Measurements from ENCODE around the gene EPHA5.

EPHA5 gene

GRCh38 chr4:65495439-65495838, 174.8 kb downstream of the EPHA5 start:
- no peak for DNase-seq (ENCODE audit: low spot score)

- DNase-seq (ENCODE audit: low spot score), result no peak
Measured at GRCh38 chr4:65482410-65482809, 187.9 kb downstream of the EPHA5 start.

DNA sequence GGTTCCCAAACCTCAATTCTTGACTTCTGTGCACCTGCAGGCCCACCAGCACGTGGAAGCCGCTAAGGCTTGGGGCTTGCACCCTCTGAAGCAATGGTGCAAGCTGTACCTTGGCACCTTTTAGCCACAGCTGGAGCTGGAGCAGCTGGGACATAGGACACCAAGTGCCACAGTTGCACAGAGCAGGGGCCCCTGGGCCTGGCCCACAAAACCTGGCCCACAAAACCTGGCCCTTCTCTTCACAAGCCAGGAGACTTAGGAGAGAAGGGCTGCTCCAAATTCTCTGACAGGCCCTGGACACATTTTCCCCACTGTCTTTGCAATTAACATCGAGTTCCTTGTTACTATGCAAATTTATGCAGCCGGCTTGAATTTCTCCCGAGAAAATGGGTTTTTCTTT, 197.8 kb downstream of the EPHA5 start:
- no peak for DNase-seq (ENCODE audit: low spot score)

- DNase-seq (ENCODE audit: low spot score), result no peak
Measured at GRCh38 chr4:65467068-65467680, 203.1 kb downstream of the EPHA5 start.

- no peak for DNase-seq (ENCODE audit: low spot score)
Measured at GRCh38 chr4:65461781-65462180, 208.5 kb downstream of the EPHA5 start.

DNA sequence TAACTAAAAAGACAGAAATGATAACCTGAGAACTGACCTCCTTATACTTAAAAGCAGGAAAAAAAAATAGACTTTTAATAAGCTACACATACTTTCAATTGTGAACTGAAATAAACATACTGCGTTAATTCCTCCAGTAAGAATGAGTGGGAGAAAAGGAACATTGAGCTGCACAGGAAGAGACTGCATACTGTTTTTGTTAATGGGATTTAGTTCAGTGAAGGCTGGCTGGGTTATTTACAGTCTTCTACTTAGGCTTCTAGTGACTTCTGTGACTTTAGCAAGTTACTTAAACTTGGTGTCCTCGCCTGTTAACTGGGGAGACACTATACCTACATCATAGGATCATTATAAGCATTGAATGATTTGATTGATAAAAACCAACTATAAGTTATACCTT, 213.3 kb downstream of the EPHA5 start:
- no peak for DNase-seq (ENCODE audit: low spot score)

- DNase-seq (ENCODE audit: low spot score), result no peak
Measured at GRCh38 chr4:65456579-65456978, 213.7 kb downstream of the EPHA5 start.

DNA sequence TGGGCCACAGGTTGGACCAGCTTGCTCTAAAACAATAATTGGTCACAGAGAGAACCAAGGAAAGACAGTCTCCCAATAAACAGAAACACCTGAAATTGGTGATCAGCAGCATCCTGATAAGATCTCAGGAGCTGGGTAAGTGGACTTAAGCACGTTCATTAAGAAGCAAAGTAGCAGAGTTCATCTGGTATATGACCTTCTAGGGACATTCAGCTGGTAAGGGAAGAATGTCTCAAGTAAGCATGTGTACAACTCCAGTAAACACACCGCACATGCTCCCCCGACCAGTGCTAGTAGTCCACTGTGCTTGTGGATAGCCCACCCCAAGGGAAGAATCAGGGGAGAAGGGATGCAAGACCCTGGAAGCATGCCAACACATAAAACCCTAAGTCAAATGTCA, 216.9 kb downstream of the EPHA5 start:
- DNase-seq (ENCODE audit: low spot score), result no peak

GRCh38 chr4:65450899-65451298, 219.4 kb downstream of the EPHA5 start:
- no peak for DNase-seq (ENCODE audit: low spot score)

DNA sequence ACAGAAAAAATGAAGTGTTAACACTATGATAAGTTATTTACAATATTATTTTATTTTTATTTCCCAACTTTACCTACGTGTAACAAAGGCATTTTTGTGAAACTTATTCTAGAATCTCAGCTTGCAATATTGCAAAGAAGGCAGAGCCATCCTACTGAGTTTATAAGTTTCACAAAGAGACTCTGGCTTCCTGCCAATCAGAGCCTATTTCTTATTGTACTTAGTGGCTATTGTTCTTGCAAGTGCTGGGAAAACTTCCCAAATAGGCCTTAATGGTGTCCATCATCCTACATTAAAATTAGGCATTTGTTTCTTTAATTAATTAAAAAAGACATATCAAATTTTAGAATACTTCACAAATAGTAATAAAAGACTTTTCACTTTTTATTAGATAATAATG, 233.2 kb downstream of the EPHA5 start:
- DNase-seq (ENCODE audit: low spot score), result no peak

- no peak for DNase-seq (ENCODE audit: low spot score)
Measured at GRCh38 chr4:65422109-65422508, 248.2 kb downstream of the EPHA5 start.

- DNase-seq (ENCODE audit: low spot score), result no peak
Measured at GRCh38 chr4:65420036-65420435, 250.3 kb downstream of the EPHA5 start.

- DNase-seq (ENCODE audit: low spot score), result peak; percentile 8
Measured at GRCh38 chr4:65416891-65417290, 253.4 kb downstream of the EPHA5 start.

DNA sequence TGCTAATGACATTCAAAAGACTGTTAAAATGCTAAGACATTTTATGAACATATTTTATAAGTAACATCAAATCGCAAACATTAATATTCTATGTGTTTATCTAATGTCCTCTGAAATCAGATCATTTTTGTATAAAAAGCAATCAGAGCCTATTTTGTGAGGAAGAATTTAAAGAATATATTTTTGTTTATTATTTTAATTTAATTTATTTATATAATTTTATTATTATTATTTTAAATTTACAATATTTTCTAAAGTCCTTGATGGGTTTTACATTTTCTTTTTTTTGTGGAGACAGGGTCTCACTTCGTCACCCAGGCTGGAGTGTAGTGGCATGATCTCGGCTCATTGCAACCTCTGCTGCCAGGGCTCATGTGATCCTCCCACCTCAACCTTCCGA, 262.8 kb downstream of the EPHA5 start:
- DNase-seq (ENCODE audit: low spot score), result no peak

GRCh38 chr4:65401083-65401482, 269.2 kb downstream of the EPHA5 start:
- no peak for DNase-seq (ENCODE audit: low spot score)

GRCh38 chr4:65399084-65399483, 271.2 kb downstream of the EPHA5 start:
- DNase-seq (ENCODE audit: low spot score), result no peak

DNA sequence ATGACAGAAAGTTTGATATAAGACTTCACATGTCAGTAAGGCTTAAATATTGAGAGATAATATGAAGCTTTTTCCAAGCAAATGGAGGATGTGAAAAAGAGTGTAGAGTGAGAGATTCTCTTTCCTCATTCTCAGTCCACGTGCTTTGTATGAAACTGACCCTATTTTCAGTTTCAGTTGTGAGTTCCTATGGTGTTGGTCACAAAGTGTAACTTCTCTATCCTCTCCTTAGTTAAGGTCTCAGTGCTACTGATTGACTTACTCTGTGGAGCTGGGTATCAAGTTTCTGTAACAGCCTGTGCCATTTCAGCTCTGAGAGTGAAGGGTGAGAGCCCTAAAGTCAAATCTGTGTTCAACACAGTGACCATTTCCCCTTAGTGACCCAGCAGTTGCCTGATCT, 277.2 kb downstream of the EPHA5 start:
- no peak for DNase-seq (ENCODE audit: low spot score)

DNA sequence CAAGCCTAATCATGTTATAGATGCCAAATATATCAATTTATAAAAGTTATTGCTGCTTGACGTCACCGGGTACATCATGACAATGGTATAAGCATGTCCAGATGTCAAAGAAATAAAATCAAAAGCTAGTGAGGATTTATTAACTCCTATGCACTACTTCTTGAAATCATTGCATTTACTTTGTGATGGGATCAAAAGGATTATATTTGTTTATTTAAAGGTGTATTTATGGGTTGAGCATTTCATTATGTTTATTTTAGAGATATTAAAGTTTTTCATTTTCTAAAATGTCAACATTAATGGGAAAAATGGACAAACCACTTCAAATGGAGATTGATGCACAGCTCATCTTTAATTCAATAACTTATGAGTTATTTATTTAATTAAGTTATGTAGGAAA, 277.8 kb downstream of the EPHA5 start:
- DNase-seq (ENCODE audit: low spot score), result no peak

- no peak for DNase-seq (ENCODE audit: low spot score)
Measured at GRCh38 chr4:65391814-65392213, 278.5 kb downstream of the EPHA5 start.

GRCh38 chr4:65391382-65391781, 278.9 kb downstream of the EPHA5 start:
- DNase-seq (ENCODE audit: low spot score), result no peak

DNA sequence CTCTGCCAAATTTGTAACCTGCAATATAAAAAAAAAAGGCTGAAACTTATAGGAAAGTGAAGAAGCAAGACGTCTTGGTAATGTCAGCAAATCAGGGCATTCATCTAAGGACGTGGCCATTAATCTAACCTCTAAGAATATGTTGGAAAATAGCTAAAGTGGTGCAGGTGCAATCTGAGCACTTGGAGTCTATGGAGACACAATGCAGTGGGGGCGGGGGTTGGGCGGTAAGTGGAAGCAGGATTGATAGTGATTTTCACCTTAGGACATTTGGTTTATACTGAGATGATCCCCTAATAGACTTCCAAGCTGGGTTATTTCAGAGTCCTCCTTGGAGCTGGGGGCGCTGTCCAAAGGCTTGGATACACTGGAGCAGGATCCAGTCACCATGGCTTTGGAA, 283.4 kb downstream of the EPHA5 start:
- DNase-seq (ENCODE audit: low spot score), result no peak

GRCh38 chr4:65383589-65384305, 286.5 kb downstream of the EPHA5 start:
- no peak for DNase-seq (ENCODE audit: low spot score)

DNA sequence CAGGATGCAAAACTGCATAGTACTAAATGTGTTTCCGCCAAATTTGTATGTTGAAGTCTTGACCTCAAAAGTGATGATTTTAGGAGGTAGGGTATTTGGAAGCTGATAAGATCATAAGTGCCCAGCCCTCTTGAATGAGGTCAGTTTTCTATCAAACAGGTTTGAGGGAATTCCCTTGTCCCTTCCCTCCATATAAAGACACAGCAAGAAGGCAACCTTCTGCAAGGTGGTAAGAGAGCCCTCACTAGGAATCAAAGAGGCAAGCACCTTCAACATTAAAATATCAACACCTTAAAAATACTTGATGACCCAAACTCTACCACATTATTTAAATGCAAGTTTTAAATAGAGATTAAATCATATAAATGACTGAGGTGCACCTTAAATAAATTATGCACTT, 288.6 kb downstream of the EPHA5 start:
- no peak for DNase-seq (ENCODE audit: low spot score)

- DNase-seq (ENCODE audit: low spot score), result no peak
Measured at GRCh38 chr4:65370709-65371108, 299.6 kb downstream of the EPHA5 start.

Data from pons (tissue), 1 donor.